Testis (tissue), 3 donors: ENCODE results near the gene JAGN1. TPM values are rescaled to one million over a fixed set of nuclear protein-coding genes. Genes with fewer than 3 reads are reported as not detected.
"Not testable (repeated sequence)": the region's sequence is repeated elsewhere in the genome, so short reads cannot be mapped to it uniquely, and the experiment has no call there.

Source experiments
- DNase-seq: peaks from one replicate; pipeline ENCODE4 v3.0.0-alpha.2; 2019
- H3K27ac ChIP-seq, 2 donors: fragments of 200-600 bp; sonication (generic); one replicate each; pipeline ENCODE4 v1.5.1; 2019
- H3K27me3 ChIP-seq: fragments of 200-600 bp; sonication (generic); one replicate; pipeline ENCODE4 v1.5.1; 2019
- H3K36me3 ChIP-seq: fragments of 200-600 bp; sonication (generic); one replicate; pipeline ENCODE4 v1.5.1; 2017; ENCODE audit warnings: low read depth; ENCODE audit errors: missing control alignments
- H3K4me1 ChIP-seq: fragments of 200-600 bp; sonication (generic); one replicate; pipeline ENCODE4 v1.5.1; 2019
- H3K4me3 ChIP-seq, 2 donors: fragments of 200-600 bp; sonication (generic); one replicate each; pipeline ENCODE4 v1.5.1; 2017 to 2019
- H3K9me3 ChIP-seq: fragments of 200-600 bp; sonication (generic); one replicate; pipeline ENCODE4 v1.5.1; 2017
- CTCF ChIP-seq, 3 experiments: fragments of 450-650 bp in 2 of 3; fragments of 200-600 bp in 1 of 3; sonication (generic) in 1 of 3; IDR thresholded peaks; one replicate each; pipeline ENCODE4 v1.5.1; 2016 to 2019; ENCODE audit warnings: antibody characterized with exemption in 3 of 3, mild to moderate bottlenecking in 2 of 3, moderate library complexity in 1 of 3
- POLR2A ChIP-seq: fragments of 450-650 bp; IDR thresholded peaks from one replicate; pipeline ENCODE4 v1.6.1; 2017; ENCODE audit warnings: antibody characterized with exemption, mild to moderate bottlenecking, moderate library complexity
- whole genome bisulfite sequencing, 2 donors: methylation state at CpG; one replicate each; pipeline ENCODE4 v1.1.5; 2018; 5-methylcytosine and 5-hydroxymethylcytosine counted together
- intact Hi-C: fragments of 100-400 bp; cut with DNase I; formaldehyde crosslinking; loops from one replicate; pipeline ENCODE4 v1.15.1; 2023; ENCODE audit warnings: low total_unique reads
- polyA plus RNA-seq: library from polyadenylated mRNA; stranded (reverse); fragments of 350-450 nt; fragmentation: Illumina TruSeq; extraction: RNeasy Lipid Tissue Mini Kit (QIAGEN cat#74804); gene quantifications from one replicate; pipeline ENCODE4 v1.2.3, GENCODE V29; 2014; ENCODE audit warnings: low read depth, low replicate concordance; ENCODE audit not compliant: insufficient read depth
- total RNA-seq, 2 donors: library from RNA; depleted of rRNA; stranded (reverse); fragments of >200 nt; gene quantifications; one replicate each; pipeline ENCODE4 v1.2.3, GENCODE V29; 2016

The JAGN1 gene
- total and polyA plus RNA-seq, 3 donors from 2014 or later = 33.3 to 39.8 (median 36.0) TPM

- Histone ChIP-seq H3K36me3 (no peaks in the 10 kb centered on the region), H3K4me1 (peaks cover 3% of the 10 kb centered on the region), H3K4me3 (no peak overlapping the region), H3K9me3 (no peaks in the 10 kb centered on the region), H3K27me3 (no peaks in the 10 kb centered on the region), H3K27ac (no peak overlapping the region)
- DNase-seq = no peak
- intact Hi-C loops = no loop called here
- 93 to 94% methylated on average over 3 to 6 of the region's 6 CpGs for WGBS, 2 donors
- TF ChIP-seq POLR2A = no peak
- no peak for TF ChIP-seq CTCF (IDR thresholded peaks at IDR 0.05)
These were observed 43.4 kb upstream of the JAGN1 start for GRCh38 chr3:9846931-9847488.

- H3K27ac ChIP-seq, H3K36me3 ChIP-seq, H3K9me3 ChIP-seq, intact Hi-C loops, DNase-seq, H3K27me3 ChIP-seq, H3K4me3 ChIP-seq, H3K4me1 ChIP-seq: not testable (repeated sequence)
- 40 to 76% methylated on average over 5 to 9 of the region's 9 CpGs for WGBS, 2 donors
These were observed 42.5 kb upstream of the JAGN1 start for GRCh38 chr3:9847870-9848269.

GRCh38 chr3:9848860-9849259 lies 41.5 kb upstream of the JAGN1 start:
- H3K27me3 ChIP-seq, H3K27ac ChIP-seq, DNase-seq, H3K4me3 ChIP-seq, H3K36me3 ChIP-seq, H3K4me1 ChIP-seq, intact Hi-C loops, H3K9me3 ChIP-seq: not testable (repeated sequence)
- 53 to 56% methylated on average over 4 of the region's 4 CpGs for WGBS, 2 donors
- TF ChIP-seq CTCF (IDR thresholded peaks at IDR 0.05) = peak in 2 of 3 experiments; percentile 40 to 41

- H3K4me1 ChIP-seq, H3K27me3 ChIP-seq, H3K4me3 ChIP-seq, H3K9me3 ChIP-seq, H3K36me3 ChIP-seq, intact Hi-C loops, DNase-seq, H3K27ac ChIP-seq: not testable (repeated sequence)
- WGBS, 2 donors = 84 to 89% methylated on average over 6 of the region's 6 CpGs
These were observed 39.0 kb upstream of the JAGN1 start for GRCh38 chr3:9851383-9851782.

GRCh38 chr3:9851926-9852325 lies 38.5 kb upstream of the JAGN1 start:
- H3K4me3 ChIP-seq, intact Hi-C loops, H3K36me3 ChIP-seq, DNase-seq, H3K9me3 ChIP-seq, H3K27me3 ChIP-seq, H3K27ac ChIP-seq, H3K4me1 ChIP-seq: not testable (repeated sequence)
- WGBS, 2 donors = 71 to 77% methylated on average over 6 of the region's 6 CpGs

GRCh38 chr3:9852528-9852927 lies 37.9 kb upstream of the JAGN1 start:
- H3K4me1 ChIP-seq = no peaks in the 10 kb centered on the region
- H3K27me3 ChIP-seq = no peaks in the 10 kb centered on the region
- intact Hi-C loops = no loop called here
- no peak overlapping the region for H3K27ac ChIP-seq
- DNase-seq = no peak
- TF ChIP-seq POLR2A = no peak
- no peak for TF ChIP-seq CTCF (IDR thresholded peaks at IDR 0.05)
- H3K36me3 ChIP-seq = no peaks in the 10 kb centered on the region
- no peaks in the 10 kb centered on the region for H3K9me3 ChIP-seq
- WGBS, 2 donors = 92 to 93% methylated on average over 6 of the region's 6 CpGs
- no peak overlapping the region for H3K4me3 ChIP-seq

- H3K4me1 ChIP-seq, DNase-seq, H3K27me3 ChIP-seq, H3K9me3 ChIP-seq, H3K27ac ChIP-seq, H3K4me3 ChIP-seq, H3K36me3 ChIP-seq, intact Hi-C loops: not testable (repeated sequence)
- WGBS, 2 donors = 72 to 80% methylated on average over 11 of the region's 11 CpGs
These were observed 36.0 kb upstream of the JAGN1 start for GRCh38 chr3:9854291-9854940.
